Endodermal cell (in vitro differentiated cells): ENCODE results near the gene AVP. TPM values are rescaled to one million over a fixed set of nuclear protein-coding genes. Genes with fewer than 3 reads are reported as not detected.

ENCODE experiments used
- DNase-seq: peaks from one replicate; pipeline ENCODE4 v3.0.0-alpha.2; 2017
- H3K27ac ChIP-seq: 2 replicates; pipeline ENCODE4 v1.5.1; 2013; ENCODE audit warnings: mild to moderate bottlenecking, low read depth, low read length, moderate library complexity
- H3K27me3 ChIP-seq: 2 replicates; pipeline ENCODE4 v1.6.1; 2013; ENCODE audit warnings: mild to moderate bottlenecking, low read length, moderate library complexity; ENCODE audit not compliant: insufficient read depth, control insufficient read depth, poor library complexity, severe bottlenecking
- H3K36me3 ChIP-seq: 2 replicates; pipeline ENCODE4 v1.7.0; 2013; ENCODE audit warnings: mild to moderate bottlenecking, low read length, moderate library complexity; ENCODE audit not compliant: control insufficient read depth, insufficient read depth
- H3K4me1 ChIP-seq: one replicate; pipeline ENCODE4 v1.7.0; 2013; ENCODE audit warnings: low read length; ENCODE audit not compliant: control insufficient read depth, insufficient read depth
- H3K4me3 ChIP-seq: 2 replicates; pipeline ENCODE4 v1.5.1; 2013; ENCODE audit warnings: mild to moderate bottlenecking, low read length, moderate library complexity
- H3K9ac ChIP-seq: 2 replicates; pipeline ENCODE4 v1.6.1; 2013; ENCODE audit warnings: mild to moderate bottlenecking, low read length, moderate library complexity; ENCODE audit not compliant: poor library complexity, severe bottlenecking; ENCODE audit errors: extremely low read depth
- H3K9me3 ChIP-seq: 2 replicates; pipeline ENCODE4 v1.6.1; 2013; ENCODE audit warnings: mild to moderate bottlenecking, low read length, moderate library complexity; ENCODE audit not compliant: control insufficient read depth
- H3K27ac Mint-ChIP-seq: 2 replicates; pipeline ENCODE4 v1.8.0; 2020; ENCODE audit warnings: mixed read lengths
- H3K27me3 Mint-ChIP-seq: 2 replicates; pipeline ENCODE4 v1.8.0; 2021; ENCODE audit warnings: mild to moderate bottlenecking, mixed read lengths; ENCODE audit not compliant: insufficient read depth
- H3K36me3 Mint-ChIP-seq: 2 replicates; pipeline ENCODE4 v1.8.0; 2020; ENCODE audit warnings: low read depth, mixed read lengths
- H3K4me1 Mint-ChIP-seq: 2 replicates; pipeline ENCODE4 v1.8.0; 2020; ENCODE audit warnings: mixed read lengths
- H3K4me3 Mint-ChIP-seq: 2 replicates; pipeline ENCODE4 v1.8.0; 2020; ENCODE audit warnings: mild to moderate bottlenecking, moderate library complexity, mixed read lengths
- H3K9me3 Mint-ChIP-seq: 2 replicates; pipeline ENCODE4 v1.8.0; 2020; ENCODE audit warnings: mild to moderate bottlenecking, mixed read lengths
- WGBS, 2 experiments: methylation state at CpG; one replicate each; pipeline versions ENCODE4 v1.1.5 to v1.1.7; 2013; ENCODE audit warnings: missing lambda C conversion rate in 2 of 2, mixed read lengths in 1 of 2; ENCODE audit not compliant: insufficient coverage in 1 of 2, insufficient read length in 1 of 2; 5-methylcytosine and 5-hydroxymethylcytosine counted together
- total RNA-seq, 2 donors: library from RNA; stranded (reverse); fragmentation: NEBNext Ultra II Directional in 1 of 2; extraction: Animal tissue kit (Norgen Biotek cat#: 25700) in 1 of 2; gene quantifications; 2 replicates in 1 of 2; 3 replicates in 1 of 2; pipeline ENCODE4 v1.2.1, GENCODE V29; 2021
- TF ChIP-seq, protein P1 (sequence below): fragments of 200-600 bp; sonication (generic); conservative IDR thresholded peaks from 2 replicates; pipeline ENCODE4 v1.5.0; 2021; ENCODE audit warnings: antibody characterized with exemption, mild to moderate bottlenecking

The AVP gene
- total RNA-seq, 2 donors from 2014 or later: not detected

GRCh38 chr20:3051385-3052019 lies 33.0 kb downstream of the AVP start:
- Mint-ChIP-seq H3K9me3 (no peaks in the 10 kb centered on the region), H3K4me1 (peaks cover 5% of the 10 kb centered on the region), H3K4me3 (no peak overlapping the region), H3K27ac (no peak overlapping the region), H3K27me3 (no peaks in the 10 kb centered on the region), H3K36me3 (peaks cover 35% of the 10 kb centered on the region)
- peaks cover 25% of the 10 kb centered on the region for H3K36me3 ChIP-seq
- H3K27me3 ChIP-seq: no peaks in the 10 kb centered on the region
- no peak overlapping the region for H3K27ac ChIP-seq
- H3K9me3 ChIP-seq: no peaks in the 10 kb centered on the region
- DNase-seq: no peak
- no peaks in the 10 kb centered on the region for H3K4me1 ChIP-seq
- no peak overlapping the region for H3K9ac ChIP-seq
- no peak overlapping the region for H3K4me3 ChIP-seq
- WGBS, 2 experiments: 77 to 87% methylated on average over 6 to 7 of the region's 7 CpGs
- TF ChIP-seq, protein P1, sequence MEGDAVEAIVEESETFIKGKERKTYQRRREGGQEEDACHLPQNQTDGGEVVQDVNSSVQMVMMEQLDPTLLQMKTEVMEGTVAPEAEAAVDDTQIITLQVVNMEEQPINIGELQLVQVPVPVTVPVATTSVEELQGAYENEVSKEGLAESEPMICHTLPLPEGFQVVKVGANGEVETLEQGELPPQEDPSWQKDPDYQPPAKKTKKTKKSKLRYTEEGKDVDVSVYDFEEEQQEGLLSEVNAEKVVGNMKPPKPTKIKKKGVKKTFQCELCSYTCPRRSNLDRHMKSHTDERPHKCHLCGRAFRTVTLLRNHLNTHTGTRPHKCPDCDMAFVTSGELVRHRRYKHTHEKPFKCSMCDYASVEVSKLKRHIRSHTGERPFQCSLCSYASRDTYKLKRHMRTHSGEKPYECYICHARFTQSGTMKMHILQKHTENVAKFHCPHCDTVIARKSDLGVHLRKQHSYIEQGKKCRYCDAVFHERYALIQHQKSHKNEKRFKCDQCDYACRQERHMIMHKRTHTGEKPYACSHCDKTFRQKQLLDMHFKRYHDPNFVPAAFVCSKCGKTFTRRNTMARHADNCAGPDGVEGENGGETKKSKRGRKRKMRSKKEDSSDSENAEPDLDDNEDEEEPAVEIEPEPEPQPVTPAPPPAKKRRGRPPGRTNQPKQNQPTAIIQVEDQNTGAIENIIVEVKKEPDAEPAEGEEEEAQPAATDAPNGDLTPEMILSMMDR: no peak

- Mint-ChIP-seq H3K4me1 (peaks cover 11% of the 10 kb centered on the region), H3K36me3 (peaks cover 36% of the 10 kb centered on the region), H3K27ac (no peak overlapping the region), H3K9me3 (no peaks in the 10 kb centered on the region), H3K4me3 (peak overlapping the region; percentile 90), H3K27me3 (no peaks in the 10 kb centered on the region)
- TF ChIP-seq, protein P1: no peak
- no peak overlapping the region for H3K27ac ChIP-seq
- 96 to 98% methylated on average over 11 to 14 of the region's 14 CpGs for WGBS, 2 experiments
- no peak overlapping the region for H3K9ac ChIP-seq
- peaks cover 3% of the 10 kb centered on the region for H3K4me1 ChIP-seq
- H3K36me3 ChIP-seq: peaks cover 25% of the 10 kb centered on the region
- no peak for DNase-seq
- no peaks in the 10 kb centered on the region for H3K9me3 ChIP-seq
- no peaks in the 10 kb centered on the region for H3K27me3 ChIP-seq
- H3K4me3 ChIP-seq: peak overlapping the region; percentile 95
Observed at GRCh38 chr20:3047486-3048419, 36.8 kb downstream of the AVP start.

- DNase-seq: peak; percentile 81
- no peaks in the 10 kb centered on the region for H3K27me3 Mint-ChIP-seq
- H3K27ac ChIP-seq: no peak overlapping the region
Observed at GRCh38 chr20:3046677-3047462, 37.7 kb downstream of the AVP start.

More at GRCh38 chr20:3046677-3047462, 37.7 kb downstream of the AVP start:
- Mint-ChIP-seq H3K4me3 (peak overlapping the region; percentile 90), H3K36me3 (peaks cover 36% of the 10 kb centered on the region), H3K27ac (peak overlapping the region; percentile 21), H3K9me3 (no peaks in the 10 kb centered on the region), H3K4me1 (peaks cover 18% of the 10 kb centered on the region)
- peak overlapping the region; percentile 95 for H3K4me3 ChIP-seq
- peaks cover 3% of the 10 kb centered on the region for H3K4me1 ChIP-seq
- H3K9ac ChIP-seq: peak overlapping the region; percentile 66
- no peaks in the 10 kb centered on the region for H3K27me3 ChIP-seq
- peaks cover 25% of the 10 kb centered on the region for H3K36me3 ChIP-seq
- TF ChIP-seq, protein P1: no peak
- WGBS, 2 experiments: 43 to 54% methylated on average over 26 to 39 of the region's 39 CpGs
- H3K9me3 ChIP-seq: no peaks in the 10 kb centered on the region
